KG1 (cell line): ENCODE data around the gene FAM186B.
A peak's percentile ranks its signal among the peaks of the same experiment; 100 is the strongest.

Source experiments
- DNase-seq: peaks from one replicate; lab custom pipeline; 2025; lab: John Stamatoyannopoulos, UW

The FAM186B gene

GRCh38 chr12:49567611-49568441 lies 37.6 kb downstream of the FAM186B start, which contains the start of gene MCRS1:
TSS of gene MCRS1 (minus strand) at chr12:49568142. CDS start at chr12:49566731, 1,411 bp downstream.
- peak; percentile 86 for DNase-seq

- no peak for DNase-seq
Measured at GRCh38 chr12:49567302-49567610, 38.2 kb downstream of the FAM186B start.

- DNase-seq: no peak
Measured at GRCh38 chr12:49566361-49566760, 39.1 kb downstream of the FAM186B start.

- no peak for DNase-seq
Measured at GRCh38 chr12:49565406-49566265, 39.8 kb downstream of the FAM186B start.

GRCh38 chr12:49564686-49565405 lies 40.6 kb downstream of the FAM186B start:
- no peak for DNase-seq

- DNase-seq: no peak
Measured at GRCh38 chr12:49563951-49564685, 41.3 kb downstream of the FAM186B start.

- DNase-seq: no peak
Measured at GRCh38 chr12:49562831-49563230, 42.6 kb downstream of the FAM186B start.

- no peak for DNase-seq
Measured at GRCh38 chr12:49562233-49562632, 43.2 kb downstream of the FAM186B start.

- no peak for DNase-seq
Measured at GRCh38 chr12:49560695-49561094, 44.7 kb downstream of the FAM186B start.

GRCh38 chr12:49559011-49559675 lies 46.3 kb downstream of the FAM186B start:
- no peak for DNase-seq

- no peak for DNase-seq
Measured at GRCh38 chr12:49558526-49558925, 46.9 kb downstream of the FAM186B start.

- DNase-seq: no peak
Measured at GRCh38 chr12:49557917-49558215, 47.6 kb downstream of the FAM186B start.

- DNase-seq: no peak
Measured at GRCh38 chr12:49557187-49557916, 48.1 kb downstream of the FAM186B start.

- DNase-seq: no peak
Measured at GRCh38 chr12:49556391-49557186, 48.9 kb downstream of the FAM186B start.

GRCh38 chr12:49555631-49556390 lies 49.6 kb downstream of the FAM186B start:
- DNase-seq: no peak

- DNase-seq: no peak
Measured at GRCh38 chr12:49554266-49554665, 51.2 kb downstream of the FAM186B start.

GRCh38 chr12:49553512-49554088 lies 51.8 kb downstream of the FAM186B start:
- DNase-seq: no peak

GRCh38 chr12:49552899-49553298 lies 52.5 kb downstream of the FAM186B start:
- DNase-seq: no peak

- no peak for DNase-seq
Measured at GRCh38 chr12:49552425-49552824, 53.0 kb downstream of the FAM186B start.
